HepG2 (cell line): ENCODE results near the gene DDX23. TPM values are rescaled to one million over a fixed set of nuclear protein-coding genes. Genes with fewer than 3 reads are reported as not detected.

Experiments used
- FOXA1 ChIP-seq, 2 experiments: fragments of 450-650 bp in 1 of 2; sonication (generic) in 1 of 2; formaldehyde crosslinking in 1 of 2; IDR thresholded peaks; 2 replicates each; pipeline versions ENCODE4 v1.4.0 to v1.6.1; 2016 to 2020; ENCODE audit warnings: missing genetic modification reagents in 1 of 2
- HINFP ChIP-seq: sonication (generic); formaldehyde crosslinking; IDR thresholded peaks from 2 replicates; pipeline ENCODE4 v1.4.0; 2020; ENCODE audit warnings: low read depth, mild to moderate bottlenecking, missing genetic modification reagents
- KDM3A ChIP-seq: IDR thresholded peaks from 2 replicates; pipeline ENCODE4 v1.6.1; 2018; ENCODE audit warnings: low read depth, missing compliant biosample characterization
- NR2F2 ChIP-seq: IDR thresholded peaks from 2 replicates; pipeline ENCODE4 v1.6.1; 2012; ENCODE audit warnings: low read depth, inconsistent platforms, borderline replicate concordance
- NR3C1 ChIP-seq: sonication (generic); formaldehyde crosslinking; IDR thresholded peaks from 2 replicates; pipeline ENCODE4 v1.4.0; 2020; ENCODE audit warnings: missing genetic modification reagents
- POGK ChIP-seq: sonication (generic); formaldehyde crosslinking; conservative IDR thresholded peaks from 2 replicates; pipeline ENCODE4 v1.8.0; 2022; ENCODE audit warnings: mild to moderate bottlenecking, moderate library complexity, missing genetic modification reagents
- TFDP1 ChIP-seq: IDR thresholded peaks from 2 replicates; pipeline ENCODE4 v1.6.1; 2016; ENCODE audit warnings: missing compliant biosample characterization, missing genetic modification reagents, borderline replicate concordance
- ZEB1 ChIP-seq: IDR thresholded peaks from 2 replicates; pipeline ENCODE4 v1.6.1; 2012; ENCODE audit warnings: mild to moderate bottlenecking, low read depth, inconsistent platforms; ENCODE audit not compliant: insufficient replicate concordance
- ZNF121 ChIP-seq: sonication (generic); formaldehyde crosslinking; IDR thresholded peaks from 2 replicates; pipeline ENCODE4 v1.5.0; 2020; ENCODE audit warnings: mild to moderate bottlenecking, missing genetic modification reagents
- ZNF570 ChIP-seq: sonication (generic); formaldehyde crosslinking; IDR thresholded peaks from 2 replicates; pipeline ENCODE4 v1.4.0; 2020; ENCODE audit warnings: mild to moderate bottlenecking, missing genetic modification reagents, borderline replicate concordance
- polyA plus RNA-seq, 8 experiments: library from polyadenylated mRNA; depleted of rRNA in 3 of 8; stranded (reverse) in 7 of 8; unstranded in 1 of 8; fragments of >200 nt; fragmentation: Illumina TruSeq in 4 of 8; extraction: Trizol in 4 of 8; gene quantifications; 2 replicates each; pipeline versions ENCODE4 v1.2.1 to v1.2.3, GENCODE V29; 2011 to 2016; ENCODE audit warnings: low read depth in 4 of 8, missing spikeins in 1 of 8, mixed read lengths in 1 of 8; ENCODE audit not compliant: insufficient read depth in 1 of 8
- total RNA-seq, 5 experiments: library from RNA; depleted of rRNA; stranded (reverse); fragments of >200 nt; fragmentation: Illumina TruSeq; extraction: Trizol; gene quantifications; 2 replicates each; pipeline ENCODE4 v1.2.3, GENCODE V29; 2016; ENCODE audit warnings: low read depth in 1 of 5
- TF ChIP-seq, protein P1 (sequence below): sonication (generic); formaldehyde crosslinking; IDR thresholded peaks from 2 replicates; pipeline ENCODE4 v1.8.1; 2023; ENCODE audit warnings: missing genetic modification reagents, inconsistent platforms, borderline replicate concordance

DDX23 gene
- total and polyA plus RNA-seq, 2 of the 13 experiments (the other 11 are each of a cell fraction or from before 2014, with no cell fraction given), result 35.7 to 90.0 TPM

GRCh38 chr12:48859607-48860006 is 7.6 kb upstream of the DDX23 start (continued):
- TF ChIP-seq ZEB1 (peak; percentile 42), NR3C1 (CRISPR knock-in tag) (no peak), KDM3A (CRISPR knock-in tag) (no peak), ZNF121 (CRISPR knock-in tag) (peak; percentile 55; the same call in 1 of the 2 replicates), HINFP (no peak), FOXA1 (IDR thresholded peaks at IDR 0.05) (no peak), FOXA1 (CRISPR knock-in tag; IDR thresholded peaks at IDR 0.05) (no peak), NR2F2 (0 out of 2 replicates have a peak, but pooled peaks have one; percentile 28), ZNF570 (CRISPR knock-in tag) (no peak), POGK (no peak), TFDP1 (no peak)
- TF ChIP-seq, protein P1, sequence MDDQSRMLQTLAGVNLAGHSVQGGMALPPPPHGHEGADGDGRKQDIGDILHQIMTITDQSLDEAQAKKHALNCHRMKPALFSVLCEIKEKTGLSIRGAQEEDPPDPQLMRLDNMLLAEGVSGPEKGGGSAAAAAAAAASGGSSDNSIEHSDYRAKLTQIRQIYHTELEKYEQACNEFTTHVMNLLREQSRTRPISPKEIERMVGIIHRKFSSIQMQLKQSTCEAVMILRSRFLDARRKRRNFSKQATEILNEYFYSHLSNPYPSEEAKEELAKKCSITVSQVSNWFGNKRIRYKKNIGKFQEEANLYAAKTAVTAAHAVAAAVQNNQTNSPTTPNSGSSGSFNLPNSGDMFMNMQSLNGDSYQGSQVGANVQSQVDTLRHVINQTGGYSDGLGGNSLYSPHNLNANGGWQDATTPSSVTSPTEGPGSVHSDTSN (CRISPR knock-in tag), result no peak
